Naive thymus-derived CD8-positive, alpha-beta T cell (primary cell): ENCODE results near the gene GRM8. TPM values are rescaled to one million over a fixed set of nuclear protein-coding genes. Genes with fewer than 3 reads are reported as not detected.

Experiments used
- ATAC-seq, 2 donors: fragments of 150-1000 bp; cut with Tn5 transposase in 1 of 2; sonication (Bioruptor Pico), chemical (Tn5 transposase) in 1 of 2; 1 replicate in 1 of 2; 2 replicates in 1 of 2; pipeline ENCODE4 v1.10.0; 2021; ENCODE audit warnings: mild to moderate bottlenecking in 2 of 2, moderate library complexity in 2 of 2
- POLR2A ChIA-PET: fragments of 350-600 bp; sonication (Branson Sonifier 250); formaldehyde crosslinking; loops from one replicate; lab custom pipeline; 2021; ENCODE audit warnings: antibody characterized with exemption; lab: Charles Lee
- DNase-seq, 10 donors: peaks; one replicate each; pipeline versions ENCODE4 v3.0.0 to v3.0.0-alpha.2; 2020 to 2022
- H3K27ac Mint-ChIP-seq, 10 donors: one replicate each; pipeline ENCODE4 v1.8.0; 2020 to 2022; ENCODE audit warnings: mild to moderate bottlenecking in 10 of 10, mixed read lengths in 10 of 10, moderate library complexity in 4 of 10, inconsistent platforms in 1 of 10
- H3K27me3 Mint-ChIP-seq, 5 donors: one replicate each; pipeline ENCODE4 v1.8.0; 2021 to 2022; ENCODE audit warnings: mixed read lengths in 5 of 5
- H3K36me3 Mint-ChIP-seq, 3 donors: one replicate each; pipeline ENCODE4 v1.8.0; 2020 to 2022; ENCODE audit warnings: mixed read lengths in 3 of 3, mild to moderate bottlenecking in 2 of 3, inconsistent platforms in 1 of 3
- H3K4me1 Mint-ChIP-seq, 4 donors: one replicate each; pipeline ENCODE4 v1.8.0; 2021 to 2022; ENCODE audit warnings: mixed read lengths in 4 of 4
- H3K4me3 Mint-ChIP-seq, 10 donors: one replicate each; pipeline ENCODE4 v1.8.0; 2020 to 2022; ENCODE audit warnings: mild to moderate bottlenecking in 10 of 10, mixed read lengths in 10 of 10, moderate library complexity in 6 of 10, inconsistent platforms in 1 of 10
- H3K9me3 Mint-ChIP-seq, 9 donors: one replicate each; pipeline ENCODE4 v1.8.0; 2020 to 2022; ENCODE audit warnings: mixed read lengths in 9 of 9, mild to moderate bottlenecking in 3 of 9, inconsistent platforms in 1 of 9, moderate library complexity in 1 of 9
- polyA plus RNA-seq, 3 donors: library from polyadenylated mRNA; unstranded; fragments of 300-500 nt; fragmentation: Illumina TruSeq; gene quantifications; one replicate each; pipeline ENCODE4 v1.2.3, GENCODE V29; 2021
- total RNA-seq, 8 experiments: library from RNA in 2 of 8; stranded (reverse) in 2 of 8; gene quantifications; one replicate each; pipeline ENCODE4 v1.2.3 and lab custom pipeline; 2021 to 2026

GRM8 gene
- total and polyA plus RNA-seq, 5 experiments from 2014 or later: not detected

DNA sequence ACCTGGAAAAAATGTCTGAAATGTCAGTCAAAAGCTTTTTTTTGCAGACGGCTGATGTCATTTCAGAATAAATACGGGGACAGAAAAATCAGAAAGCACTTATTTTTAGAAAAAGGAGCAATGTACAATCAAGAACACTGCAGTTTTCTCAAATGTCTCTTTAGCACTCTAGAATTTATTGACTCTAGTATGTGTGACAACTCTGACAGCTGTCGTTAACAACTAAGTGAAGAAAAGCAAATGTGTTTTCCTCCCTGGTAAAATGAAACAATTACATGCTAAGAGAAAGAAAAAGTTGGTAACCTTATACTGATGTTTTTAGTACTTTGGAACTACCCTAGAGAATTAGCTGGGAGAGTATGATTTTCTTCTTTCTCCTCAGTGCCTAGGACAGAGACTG lies 497.4 kb downstream of the GRM8 start:
- ATAC-seq (no peak), DNase-seq (no peak)
- H3K4me3 Mint-ChIP-seq: no peak overlapping the region
- peaks cover 0 to 6% (median 0%) of the 10 kb centered on the region in 5 donors for H3K27me3 Mint-ChIP-seq
- POLR2A ChIA-PET: no interaction called here
- H3K4me1 Mint-ChIP-seq: no peaks in the 10 kb centered on the region
- H3K9me3 Mint-ChIP-seq: peaks cover 0 to 2% (median 0%) of the 10 kb centered on the region in 9 donors
- no peaks in the 10 kb centered on the region for H3K36me3 Mint-ChIP-seq
- H3K27ac Mint-ChIP-seq: no peak overlapping the region

DNA sequence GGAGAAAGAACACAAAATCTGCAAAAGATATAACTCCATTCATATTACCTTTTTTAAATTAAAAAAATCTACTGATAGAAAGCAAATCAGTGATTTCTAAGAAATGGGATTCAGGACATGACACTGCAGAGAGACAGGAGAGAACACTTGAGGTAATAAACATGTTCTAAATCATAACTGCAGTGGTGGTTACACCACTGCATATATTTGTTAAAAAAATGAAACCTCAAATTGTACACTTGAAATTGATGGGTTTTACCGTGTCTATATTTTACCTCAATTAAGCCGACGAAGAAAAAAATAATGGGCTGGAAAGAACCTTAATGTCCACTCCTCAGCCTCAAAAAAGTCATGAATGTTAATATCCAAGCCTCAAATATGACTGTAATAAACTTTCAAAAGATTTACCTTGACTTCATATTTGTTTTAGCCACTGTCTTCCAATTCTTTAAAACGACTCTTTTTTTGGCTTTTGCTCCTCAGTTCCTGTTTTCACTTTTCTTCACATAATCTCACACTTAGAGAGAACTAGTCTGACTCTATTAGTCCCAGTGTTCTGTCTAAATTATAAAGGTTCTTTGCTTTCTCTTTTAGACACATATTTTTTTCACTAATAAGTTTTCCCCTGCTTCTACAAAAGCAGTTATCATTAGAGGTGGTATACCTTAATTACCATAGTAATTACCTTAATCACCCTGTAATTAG lies 502.4 kb downstream of the GRM8 start:
- H3K4me1 Mint-ChIP-seq: no peaks in the 10 kb centered on the region

DNA sequence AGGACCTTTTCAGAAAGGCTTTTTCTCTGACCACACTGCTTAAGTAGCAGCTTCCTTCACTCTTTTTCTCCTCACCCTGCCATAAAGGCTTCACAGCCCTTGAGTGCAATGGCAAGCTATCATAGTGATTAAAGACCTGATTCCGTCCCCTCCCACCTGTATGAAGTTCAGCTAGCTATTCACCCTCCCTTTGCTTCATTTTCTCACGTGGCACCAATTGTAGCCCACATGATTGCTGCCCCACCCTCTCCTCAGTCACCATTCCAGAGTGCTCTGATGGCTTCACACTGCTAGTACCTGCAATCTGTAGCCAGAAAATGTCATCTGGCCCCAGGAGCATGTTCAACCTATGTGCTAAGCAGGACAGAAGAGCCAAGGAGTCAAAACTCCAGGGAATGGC lies 523.8 kb downstream of the GRM8 start:
- POLR2A ChIA-PET: no interaction called here
- Mint-ChIP-seq H3K27me3 (peaks cover 0 to 9% (median 0%) of the 10 kb centered on the region in 5 donors), H3K9me3 (no peaks in the 10 kb centered on the region), H3K4me1 (no peaks in the 10 kb centered on the region), H3K4me3 (no peak overlapping the region), H3K36me3 (no peaks in the 10 kb centered on the region), H3K27ac (no peak overlapping the region)
- DNase-seq (no peak), ATAC-seq (no peak)

More for the DNA sequence above, 502.4 kb downstream of the GRM8 start:
- POLR2A ChIA-PET: no interaction called here
- DNase-seq (no peak), ATAC-seq (no peak)
- H3K9me3 Mint-ChIP-seq: peaks cover 0 to 2% (median 0%) of the 10 kb centered on the region in 9 donors
- H3K4me3 Mint-ChIP-seq: no peak overlapping the region
- no peak overlapping the region for H3K27ac Mint-ChIP-seq
- no peaks in the 10 kb centered on the region for H3K36me3 Mint-ChIP-seq
- peaks cover 0 to 3% (median 0%) of the 10 kb centered on the region in 5 donors for H3K27me3 Mint-ChIP-seq

DNA sequence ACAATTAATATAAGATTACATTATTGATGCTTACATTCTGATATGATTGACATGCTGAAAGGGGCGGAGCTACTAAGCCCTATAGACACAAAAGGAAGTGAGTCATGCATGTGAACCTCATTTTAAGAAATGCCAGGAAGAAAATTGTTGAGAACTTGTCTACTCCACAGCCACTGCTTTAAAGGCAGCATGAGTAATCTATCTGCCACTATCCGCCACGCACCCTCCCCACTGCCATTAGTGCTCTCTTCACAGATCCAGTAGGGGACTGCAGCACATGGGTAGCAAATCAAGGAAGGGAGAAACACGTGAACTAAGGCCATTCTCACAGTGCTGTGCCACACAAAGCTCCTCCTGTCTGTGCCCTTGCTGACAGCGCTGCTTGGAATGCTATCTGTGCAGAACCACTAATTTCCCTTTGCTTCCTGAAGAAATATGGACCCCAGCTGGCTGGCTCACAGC lies 524.8 kb downstream of the GRM8 start:
- H3K4me3 Mint-ChIP-seq: no peak overlapping the region

DNA sequence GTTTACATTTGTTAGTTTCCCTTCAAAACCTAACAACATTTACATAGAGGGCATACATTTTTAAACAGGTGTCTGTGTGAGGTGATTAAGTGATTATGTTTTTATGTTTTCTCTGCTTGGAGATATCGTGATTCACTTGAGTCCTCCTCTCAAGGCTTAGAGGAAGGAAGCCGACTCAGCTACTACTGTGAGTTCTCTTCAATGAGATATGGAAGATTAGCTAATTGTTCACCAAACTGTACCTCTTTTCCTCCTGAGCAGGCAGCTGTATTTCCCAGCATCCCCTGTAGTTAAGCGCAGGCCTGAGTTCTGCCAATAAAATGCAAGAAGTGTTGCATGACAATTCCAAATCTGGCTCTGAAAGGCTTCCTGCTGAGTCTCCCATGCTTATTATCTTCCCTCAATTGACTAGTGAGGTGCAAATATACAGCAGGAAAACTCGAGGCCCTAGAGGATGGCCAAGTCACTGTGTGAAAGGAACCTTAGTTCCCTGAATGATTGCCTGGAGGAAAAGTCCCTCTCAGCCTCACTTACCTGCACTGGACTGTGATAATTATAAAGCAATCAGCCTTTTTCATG lies 528.7 kb downstream of the GRM8 start:
- no peaks in the 10 kb centered on the region for H3K9me3 Mint-ChIP-seq
- peaks cover 0 to 12% (median 2%) of the 10 kb centered on the region in 5 donors for H3K27me3 Mint-ChIP-seq
- H3K4me1 Mint-ChIP-seq: no peaks in the 10 kb centered on the region
- DNase-seq (no peak), ATAC-seq (no peak)
- no peak overlapping the region for H3K27ac Mint-ChIP-seq
- POLR2A ChIA-PET: no interaction called here
- H3K36me3 Mint-ChIP-seq: no peaks in the 10 kb centered on the region
- H3K4me3 Mint-ChIP-seq: no peak overlapping the region

More for the DNA sequence above, 524.8 kb downstream of the GRM8 start:
- Mint-ChIP-seq H3K9me3 (no peaks in the 10 kb centered on the region), H3K4me1 (no peaks in the 10 kb centered on the region), H3K27ac (no peak overlapping the region), H3K27me3 (peaks cover 0 to 9% (median 0%) of the 10 kb centered on the region in 5 donors), H3K36me3 (no peaks in the 10 kb centered on the region)
- DNase-seq: no peak
- POLR2A ChIA-PET: no interaction called here
- ATAC-seq: no peak

DNA sequence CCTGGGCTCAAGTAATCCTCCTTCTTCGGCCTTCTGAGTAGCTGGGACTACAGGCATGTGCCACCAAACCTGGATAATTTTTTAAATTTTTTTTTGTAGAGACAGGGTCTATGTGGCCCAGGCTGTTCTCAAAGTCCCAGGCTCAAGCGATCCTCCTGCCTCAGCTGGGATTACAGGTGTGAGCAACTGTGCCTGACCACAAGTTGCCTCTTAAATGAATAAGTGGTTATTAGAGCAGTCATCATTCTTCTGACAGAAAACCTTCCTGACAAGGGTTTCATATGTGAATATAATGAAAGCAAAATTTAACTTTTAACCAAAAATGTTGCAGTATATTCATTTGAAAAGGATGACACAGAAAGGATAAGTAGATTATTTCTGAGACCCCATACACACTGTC lies 532.5 kb downstream of the GRM8 start:
- peaks cover 0 to 3% (median 0%) of the 10 kb centered on the region in 9 donors for H3K9me3 Mint-ChIP-seq
- peaks cover 0 to 5% (median 3%) of the 10 kb centered on the region in 5 donors for H3K27me3 Mint-ChIP-seq
- no peak for ATAC-seq
- no peaks in the 10 kb centered on the region for H3K4me1 Mint-ChIP-seq
- H3K36me3 Mint-ChIP-seq: no peaks in the 10 kb centered on the region
- no peak overlapping the region for H3K4me3 Mint-ChIP-seq
- H3K27ac Mint-ChIP-seq: no peak overlapping the region
- DNase-seq: no peak
- POLR2A ChIA-PET: no interaction called here

DNA sequence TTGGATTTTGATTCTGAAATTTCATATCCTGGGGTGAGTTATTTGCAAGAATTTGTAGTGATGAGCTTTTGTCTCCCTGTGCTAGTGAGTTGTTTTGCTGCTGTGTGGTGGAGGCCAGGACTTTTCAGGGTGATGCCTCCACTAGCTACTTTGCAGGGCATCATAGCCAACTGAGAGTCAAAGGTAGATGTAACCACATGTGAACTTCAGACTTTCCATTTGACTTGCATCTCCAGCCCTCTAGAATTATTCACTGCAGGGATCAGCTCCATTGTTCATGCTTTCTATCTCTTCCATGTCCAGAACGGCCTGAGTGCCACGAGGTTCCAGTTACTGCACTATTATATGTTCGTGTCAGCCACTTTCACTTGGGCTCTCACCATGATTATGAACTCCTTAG lies 534.3 kb downstream of the GRM8 start:
- no peak overlapping the region for H3K4me3 Mint-ChIP-seq

DNA sequence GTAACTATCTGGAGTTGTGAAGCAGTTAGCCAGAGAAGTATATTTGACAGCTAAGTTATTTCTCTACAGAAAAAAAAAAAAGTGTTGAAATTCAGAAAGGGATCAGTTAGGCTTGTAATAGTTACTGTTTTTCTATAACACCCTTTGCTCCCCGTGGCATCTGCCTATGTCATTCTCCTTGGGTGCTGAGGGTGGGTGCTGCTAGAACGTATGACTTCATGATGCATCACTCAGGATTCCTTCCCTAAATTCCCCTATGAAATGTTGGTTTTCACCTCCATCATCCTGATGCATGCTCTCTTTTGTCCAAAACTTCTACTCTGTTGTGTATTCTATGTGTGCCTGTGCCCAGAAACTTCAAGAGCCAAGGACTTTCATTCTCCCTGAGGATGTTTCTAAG lies 536.4 kb downstream of the GRM8 start:
- no peak overlapping the region for H3K4me3 Mint-ChIP-seq
- peaks cover 0 to 9% (median 0%) of the 10 kb centered on the region in 9 donors for H3K9me3 Mint-ChIP-seq
- no peak overlapping the region for H3K27ac Mint-ChIP-seq
- no peaks in the 10 kb centered on the region for H3K4me1 Mint-ChIP-seq
- DNase-seq (no peak), ATAC-seq (no peak)
- H3K36me3 Mint-ChIP-seq: no peaks in the 10 kb centered on the region
- POLR2A ChIA-PET: no interaction called here
- peaks cover 0 to 2% (median 0%) of the 10 kb centered on the region in 5 donors for H3K27me3 Mint-ChIP-seq

More for the DNA sequence above, 534.3 kb downstream of the GRM8 start:
- peaks cover 0 to 5% (median 3%) of the 10 kb centered on the region in 5 donors for H3K27me3 Mint-ChIP-seq
- no peak for DNase-seq
- peaks cover 0 to 5% (median 0%) of the 10 kb centered on the region in 9 donors for H3K9me3 Mint-ChIP-seq
- H3K36me3 Mint-ChIP-seq: no peaks in the 10 kb centered on the region
- ATAC-seq: no peak
- no peaks in the 10 kb centered on the region for H3K4me1 Mint-ChIP-seq
- H3K27ac Mint-ChIP-seq: no peak overlapping the region
- POLR2A ChIA-PET: no interaction called here

DNA sequence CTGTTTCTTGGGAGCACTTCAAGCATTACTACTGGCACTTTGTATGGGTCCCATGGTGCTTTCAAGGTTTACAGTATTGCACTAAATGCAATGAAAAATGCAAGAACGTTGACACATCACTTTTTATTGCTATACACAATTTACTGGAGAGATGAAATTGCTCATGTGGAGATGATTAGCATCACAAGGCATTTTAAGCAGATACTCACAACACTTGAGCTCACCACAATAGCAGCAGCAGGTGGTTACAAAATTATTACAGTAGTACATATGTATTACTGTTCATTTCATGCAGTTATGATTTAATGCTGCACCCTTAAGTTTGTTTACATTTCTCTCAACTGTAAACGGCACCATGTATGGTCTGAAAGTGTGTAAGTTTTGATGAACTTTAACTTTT lies 537.7 kb downstream of the GRM8 start:
- Mint-ChIP-seq H3K4me1 (no peaks in the 10 kb centered on the region), H3K36me3 (no peaks in the 10 kb centered on the region), H3K9me3 (peaks cover 0 to 11% (median 4%) of the 10 kb centered on the region in 9 donors), H3K4me3 (no peak overlapping the region), H3K27me3 (peaks cover 0 to 2% (median 0%) of the 10 kb centered on the region in 5 donors), H3K27ac (no peak overlapping the region)
- ATAC-seq (no peak), DNase-seq (no peak)
- POLR2A ChIA-PET: no interaction called here

DNA sequence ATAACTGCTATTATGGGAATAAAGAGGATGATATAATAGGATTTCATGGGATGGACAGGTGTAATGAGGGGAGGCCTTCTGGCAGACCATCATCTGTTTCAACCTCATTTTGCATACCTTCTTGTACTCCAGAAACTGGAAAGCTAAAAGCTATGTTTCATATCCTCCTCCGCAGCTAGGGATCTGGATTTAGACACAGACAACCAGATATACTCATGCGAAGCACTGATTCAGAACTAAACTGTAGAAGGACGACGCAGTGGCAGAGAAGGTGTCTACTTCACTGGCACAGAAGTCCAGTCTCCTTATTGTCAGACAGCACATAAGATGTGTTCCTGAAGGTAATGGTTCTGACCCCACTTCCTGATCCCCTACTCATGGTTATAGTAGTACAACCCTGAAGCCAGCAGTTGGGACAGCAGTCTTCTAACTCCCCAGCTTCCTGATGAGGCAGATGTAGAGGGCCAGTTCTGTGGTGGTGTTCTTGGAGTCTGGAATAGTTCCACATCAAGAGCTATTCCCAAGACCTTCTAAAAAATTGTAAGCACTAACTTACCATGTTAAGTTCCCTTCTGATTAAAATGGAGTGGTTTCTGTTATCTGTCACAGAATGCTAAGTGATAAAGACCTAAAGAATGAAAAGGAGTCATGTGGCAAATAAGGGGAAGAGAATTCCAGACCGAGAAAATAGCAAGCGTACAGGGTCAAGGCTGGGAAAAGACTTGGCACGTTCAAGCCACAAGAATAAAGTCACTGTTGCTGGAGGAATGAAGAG lies 550.3 kb downstream of the GRM8 start:
- H3K4me3 Mint-ChIP-seq: no peak overlapping the region
- H3K36me3 Mint-ChIP-seq: peaks cover 0 to 6% (median 3%) of the 10 kb centered on the region in 3 donors
- H3K4me1 Mint-ChIP-seq: no peaks in the 10 kb centered on the region
- ATAC-seq (no peak), DNase-seq (no peak)
- peaks cover 0 to 15% (median 5%) of the 10 kb centered on the region in 9 donors for H3K9me3 Mint-ChIP-seq
- H3K27me3 Mint-ChIP-seq: peaks cover 0 to 7% (median 3%) of the 10 kb centered on the region in 5 donors
- POLR2A ChIA-PET: no interaction called here
- no peak overlapping the region for H3K27ac Mint-ChIP-seq

DNA sequence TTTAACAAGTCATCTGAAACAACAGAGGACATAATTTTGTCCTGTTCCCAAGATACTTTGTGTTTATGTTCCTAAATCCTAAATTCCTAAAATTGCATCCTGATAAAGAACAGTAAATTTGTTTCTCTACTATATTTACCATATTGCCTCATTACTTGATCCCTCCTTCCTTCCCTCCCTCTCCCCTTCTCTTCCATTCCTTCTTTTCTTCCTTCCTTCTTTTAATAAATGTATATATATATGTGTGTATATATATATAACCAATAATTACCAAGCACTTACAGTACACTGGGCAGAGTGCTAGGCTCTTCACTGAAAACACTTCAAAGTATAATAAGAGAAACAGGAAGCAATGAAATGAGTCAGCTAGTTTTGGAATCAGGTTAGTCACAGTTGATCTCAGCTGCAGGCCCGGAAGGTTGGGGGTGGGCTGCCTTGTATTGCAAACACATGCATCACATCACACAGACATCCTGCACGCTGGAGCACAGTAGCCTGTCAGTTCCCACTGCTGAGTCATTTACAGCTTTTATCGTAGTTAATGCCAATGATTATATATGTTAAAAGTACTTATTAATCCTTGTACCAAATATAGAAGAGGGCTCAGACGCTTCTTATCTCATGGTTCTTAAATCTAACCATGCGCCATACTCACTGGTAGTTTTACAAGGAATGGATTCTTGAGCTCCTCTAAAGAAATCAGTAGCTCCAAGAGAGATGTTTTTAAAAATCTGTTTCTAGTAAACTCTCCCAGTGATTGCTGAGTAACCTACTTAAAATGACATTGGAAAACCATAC lies 551.7 kb downstream of the GRM8 start:
- Mint-ChIP-seq H3K27ac (no peak overlapping the region), H3K4me1 (no peaks in the 10 kb centered on the region), H3K27me3 (peaks cover 0 to 6% (median 1%) of the 10 kb centered on the region in 5 donors), H3K9me3 (peaks cover 0 to 15% (median 5%) of the 10 kb centered on the region in 9 donors), H3K36me3 (peaks cover 0 to 6% (median 3%) of the 10 kb centered on the region in 3 donors), H3K4me3 (no peak overlapping the region)
- POLR2A ChIA-PET: no interaction called here
- no peak for DNase-seq
- peak in 1 of 2 donors; percentile 25 for ATAC-seq

DNA sequence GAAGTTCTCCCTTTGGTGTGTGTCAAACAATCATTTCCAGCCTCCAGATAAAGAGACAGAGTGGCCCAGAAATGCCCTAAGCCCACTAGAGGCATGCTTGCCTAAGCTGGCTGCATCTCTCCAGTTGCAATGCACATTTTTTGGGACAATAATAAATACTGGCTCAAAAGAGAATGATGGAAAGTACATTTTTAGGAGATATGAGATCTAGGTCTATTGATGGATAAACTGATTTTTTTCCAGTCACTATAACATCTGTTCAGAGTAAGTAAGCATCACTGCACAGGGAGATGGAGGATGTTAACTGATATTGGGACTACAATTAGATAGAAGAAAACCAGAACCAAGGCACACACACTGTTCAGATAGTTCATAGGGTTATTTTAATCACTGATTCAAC lies 553.0 kb downstream of the GRM8 start:
- H3K36me3 Mint-ChIP-seq: peaks cover 0 to 1% (median 0%) of the 10 kb centered on the region in 3 donors
- POLR2A ChIA-PET: no interaction called here
- DNase-seq (no peak), ATAC-seq (no peak)
- H3K27me3 Mint-ChIP-seq: peaks cover 0 to 13% (median 8%) of the 10 kb centered on the region in 5 donors
- no peak overlapping the region for H3K4me3 Mint-ChIP-seq
- H3K4me1 Mint-ChIP-seq: no peaks in the 10 kb centered on the region
- H3K9me3 Mint-ChIP-seq: peaks cover 0 to 8% (median 2%) of the 10 kb centered on the region in 9 donors
- H3K27ac Mint-ChIP-seq: no peak overlapping the region
